ENCODE measurements around the gene MTF2. TPM values are rescaled to one million over a fixed set of nuclear protein-coding genes. Genes with fewer than 3 reads are reported as not detected.
A peak's percentile ranks its signal among the peaks of the same experiment; 100 is the strongest.

The MTF2 gene
- total and polyA plus RNA-seq, 4 donors, result 3.2 to 17.8 (median 12.6) TPM

GRCh38 chr1:93081716-93082115, 2.6 kb downstream of the MTF2 start:
- Histone ChIP-seq H3K4me3 (ENCODE audit: low read depth in 1 of 3, low read length in 3 of 3) (peak overlapping the region in 1 of 3 donors; percentile 18), H3K9me3 (ENCODE audit: control insufficient read depth in 4 of 4, low read length in 3 of 4) (no peaks in the 10 kb centered on the region), H3K9ac (ENCODE audit: low read depth in 1 of 2, low read length in 2 of 2) (peak overlapping the region; percentile 26 to 65), H3K4me1 (ENCODE audit: control insufficient read depth in 4 of 4, insufficient read depth in 4 of 4, low read length in 3 of 4) (peaks cover 0 to 24% (median 22%) of the 10 kb centered on the region in 4 donors), H3K27me3 (ENCODE audit: control insufficient read depth in 4 of 4, insufficient read depth in 4 of 4, low read length in 3 of 4) (no peaks in the 10 kb centered on the region), H3K36me3 (ENCODE audit: control insufficient read depth in 4 of 4, insufficient read depth in 3 of 4, low read depth in 1 of 4, low read length in 3 of 4) (peaks cover 0 to 5% (median 2%) of the 10 kb centered on the region in 4 donors), H3K27ac (ENCODE audit: low read depth in 1 of 2, low read length in 2 of 2) (no peak overlapping the region)
- DNase-seq (ENCODE audit: low spot score), result no peak
- TF ChIP-seq ZBTB33 (IDR thresholded peaks at IDR 0.05) (no peak), REST (IDR thresholded peaks at IDR 0.05) (peak; percentile 52)

GRCh38 chr1:93082313-93082712, 3.2 kb downstream of the MTF2 start:
- H3K27me3 ChIP-seq (ENCODE audit: control insufficient read depth in 4 of 4, insufficient read depth in 4 of 4, low read length in 3 of 4), result no peaks in the 10 kb centered on the region
- peaks cover 0 to 5% (median 2%) of the 10 kb centered on the region in 4 donors for H3K36me3 ChIP-seq (ENCODE audit: control insufficient read depth in 4 of 4, insufficient read depth in 3 of 4, low read depth in 1 of 4, low read length in 3 of 4)
- no peak overlapping the region for H3K27ac ChIP-seq (ENCODE audit: low read depth in 1 of 2, low read length in 2 of 2)
- no peak overlapping the region for H3K4me3 ChIP-seq (ENCODE audit: low read depth in 1 of 3, low read length in 3 of 3)
- 89% methylated on average over 3 of the region's 3 CpGs for WGBS
- H3K4me1 ChIP-seq (ENCODE audit: control insufficient read depth in 4 of 4, insufficient read depth in 4 of 4, low read length in 3 of 4), result peaks cover 0 to 24% (median 22%) of the 10 kb centered on the region in 4 donors
- DNase-seq (ENCODE audit: low spot score), result no peak
- H3K9ac ChIP-seq (ENCODE audit: low read depth in 1 of 2, low read length in 2 of 2), result no peak overlapping the region
- TF ChIP-seq REST (IDR thresholded peaks at IDR 0.05) (no peak), FOXA2 (IDR thresholded peaks at IDR 0.05) (no peak), FOXA1 (IDR thresholded peaks at IDR 0.05) (no peak), RAD21 (IDR thresholded peaks at IDR 0.05) (no peak), ZBTB33 (IDR thresholded peaks at IDR 0.05) (no peak), TAF1 (conservative IDR thresholded peaks at IDR 0.05) (no peak), CTCF (IDR thresholded peaks at IDR 0.05; ENCODE audit: low read depth, low read length, missing input control) (no peak), EGR1 (IDR thresholded peaks at IDR 0.05; ENCODE audit: low read depth in 2 of 2) (no peak)
- no peaks in the 10 kb centered on the region for H3K9me3 ChIP-seq (ENCODE audit: control insufficient read depth in 4 of 4, low read length in 3 of 4)

Measured in liver (tissue), 9 donors.